Psoas muscle (tissue), 8 donors: ENCODE data around the gene KLF1. TPM values are rescaled to one million over a fixed set of nuclear protein-coding genes. Genes with fewer than 3 reads are reported as not detected.

Source experiments
- ATAC-seq, 4 donors: fragments of 200-7000 bp; cut with Tn5 transposase; one replicate each; pipeline ENCODE4 v1.9.1; 2020; ENCODE audit warnings: moderate library complexity in 3 of 4, mild to moderate bottlenecking in 2 of 4
- DNase-seq, 2 donors: peaks; one replicate each; pipeline ENCODE4 v3.0.0-alpha.2; 2020
- H3K27ac ChIP-seq: fragments of 200-600 bp; one replicate; pipeline ENCODE4 v1.8.0; 2022
- H3K27me3 ChIP-seq, 3 donors: fragments of 200-600 bp in 1 of 3; one replicate each; pipeline versions ENCODE4 v1.6.1 to v1.8.0; 2013 to 2022; ENCODE audit warnings: low read length in 2 of 3, mild to moderate bottlenecking in 2 of 3, moderate library complexity in 1 of 3; ENCODE audit not compliant: insufficient read depth in 3 of 3
- H3K36me3 ChIP-seq, 2 donors: fragments of 200-600 bp in 1 of 2; one replicate each; pipeline versions ENCODE4 v1.6.1 to v1.8.0; 2013 to 2022; ENCODE audit warnings: low read depth in 1 of 2, mild to moderate bottlenecking in 1 of 2, moderate library complexity in 1 of 2; ENCODE audit not compliant: insufficient read depth in 1 of 2
- H3K4me1 ChIP-seq: fragments of 200-600 bp; one replicate; pipeline ENCODE4 v1.8.0; 2022
- H3K4me3 ChIP-seq: fragments of 200-600 bp; one replicate; pipeline ENCODE4 v1.8.0; 2022; ENCODE audit warnings: mild to moderate bottlenecking
- H3K9me3 ChIP-seq: fragments of 200-600 bp; one replicate; pipeline ENCODE4 v1.8.0; 2022
- WGBS, 3 donors: extraction: QIAGEN DNeasy Blood & Tissue Kit; methylation state at CpG; one replicate each; pipeline versions ENCODE4 v1.1.6 to v1.1.7; 2013; 5-methylcytosine and 5-hydroxymethylcytosine counted together
- intact Hi-C, 2 donors: fragments of 100-400 bp; cut with DNase I; formaldehyde crosslinking; loops; one replicate each; pipeline versions ENCODE4 v1.11.0 to v1.14.2; 2022
- polyA plus RNA-seq, 3 donors: library from polyadenylated mRNA; stranded (reverse); fragments of 200-250 nt; gene quantifications; one replicate each; pipeline ENCODE4 v1.2.3, GENCODE V29; 2013
- total RNA-seq, 4 donors: library from RNA; stranded (reverse); fragmentation: NEBNext Ultra II Directional in 2 of 4; extraction: Animal tissue kit (Norgen Biotek cat#: 25700) in 2 of 4; gene quantifications; one replicate each; pipeline versions ENCODE4 v1.2.1 to v1.2.4, GENCODE V29; 2021 to 2023
- TF ChIP-seq, protein P1 (sequence below): fragments of 200-600 bp; IDR thresholded peaks from one replicate; pipeline ENCODE4 v1.8.0; 2022; ENCODE audit warnings: antibody characterized with exemption
- donor health status: healthy with polysubstance abuse.
- donor health status: DM: no; HTN: no; CAD: no; lungs with moderate emphysema.
- donor health status: Bipolar disorder and iron deficiency.
- donor health status: healthy.
- donor health status: DM: yes; HTN: yes; CAD: no.
- donor health status: DM: no; HTN: no; CAD: no.
- donor health status: DM: no; HTN: no; CAD: no.
- donor health status: DM: yes; HTN: yes; CAD: no.

KLF1 gene
- total and polyA plus RNA-seq, 7 donors, result 0.18 to 0.37 (median 0.34) TPM; not detected in 4

DNA sequence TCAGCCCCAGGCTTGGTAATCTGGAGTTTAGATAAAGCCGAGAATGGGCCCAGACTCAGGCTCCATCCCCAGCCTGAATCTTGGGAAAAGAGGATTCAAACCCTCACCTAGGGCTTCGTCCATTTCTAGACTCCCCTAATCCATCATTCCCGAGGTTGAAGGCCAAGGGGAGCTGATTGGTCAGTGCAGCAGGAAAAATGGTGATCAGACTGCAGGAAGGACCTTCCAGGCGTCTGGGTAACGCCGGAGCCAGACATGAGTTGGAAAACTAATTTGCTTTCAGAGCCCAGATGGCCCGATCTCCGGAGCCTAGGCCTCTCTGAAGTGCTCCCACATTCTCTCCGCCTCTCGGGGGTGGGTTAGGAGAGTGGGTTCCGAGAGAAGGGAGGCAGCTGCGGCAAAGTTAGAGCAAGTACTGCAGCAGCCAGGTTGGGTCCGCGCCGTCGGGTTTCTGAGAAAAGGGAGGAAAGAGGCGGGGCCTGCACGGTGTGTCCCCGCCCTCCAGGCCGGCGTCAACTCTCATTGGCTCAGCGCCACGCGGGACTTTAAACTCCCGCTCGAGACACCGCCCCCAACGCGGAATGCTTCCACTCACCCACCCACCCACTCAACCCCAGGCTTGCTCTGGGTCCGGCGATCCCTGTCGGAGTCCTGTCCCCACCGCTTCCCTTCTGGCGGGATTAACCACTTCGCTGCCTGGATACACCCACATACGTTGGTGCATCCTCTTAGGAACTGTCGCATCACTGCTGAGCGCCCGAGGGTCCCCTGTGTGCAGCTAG lies 51.8 kb downstream of the KLF1 start:
- intact Hi-C loops, result no loop called here
- WGBS, 3 donors, result 4 to 6% (median 5%) methylated on average over 34 to 39 of the region's 39 CpGs
- ATAC-seq (peak in 1 of 4 donors; percentile 29), DNase-seq (peak in 1 of 2 donors; percentile 57)
- H3K27me3 ChIP-seq, result peaks cover 0 to 95% (median 56%) of the 10 kb centered on the region in 3 donors
- H3K9me3 ChIP-seq, result no peaks in the 10 kb centered on the region
- no peaks in the 10 kb centered on the region for H3K4me1 ChIP-seq
- TF ChIP-seq, protein P1, sequence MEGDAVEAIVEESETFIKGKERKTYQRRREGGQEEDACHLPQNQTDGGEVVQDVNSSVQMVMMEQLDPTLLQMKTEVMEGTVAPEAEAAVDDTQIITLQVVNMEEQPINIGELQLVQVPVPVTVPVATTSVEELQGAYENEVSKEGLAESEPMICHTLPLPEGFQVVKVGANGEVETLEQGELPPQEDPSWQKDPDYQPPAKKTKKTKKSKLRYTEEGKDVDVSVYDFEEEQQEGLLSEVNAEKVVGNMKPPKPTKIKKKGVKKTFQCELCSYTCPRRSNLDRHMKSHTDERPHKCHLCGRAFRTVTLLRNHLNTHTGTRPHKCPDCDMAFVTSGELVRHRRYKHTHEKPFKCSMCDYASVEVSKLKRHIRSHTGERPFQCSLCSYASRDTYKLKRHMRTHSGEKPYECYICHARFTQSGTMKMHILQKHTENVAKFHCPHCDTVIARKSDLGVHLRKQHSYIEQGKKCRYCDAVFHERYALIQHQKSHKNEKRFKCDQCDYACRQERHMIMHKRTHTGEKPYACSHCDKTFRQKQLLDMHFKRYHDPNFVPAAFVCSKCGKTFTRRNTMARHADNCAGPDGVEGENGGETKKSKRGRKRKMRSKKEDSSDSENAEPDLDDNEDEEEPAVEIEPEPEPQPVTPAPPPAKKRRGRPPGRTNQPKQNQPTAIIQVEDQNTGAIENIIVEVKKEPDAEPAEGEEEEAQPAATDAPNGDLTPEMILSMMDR, result no peak
- no peak overlapping the region for H3K27ac ChIP-seq
- H3K36me3 ChIP-seq, result no peaks in the 10 kb centered on the region
- H3K4me3 ChIP-seq, result no peak overlapping the region

GRCh38 chr19:12834566-12834943 lies 52.4 kb downstream of the KLF1 start, which contains the start of gene RTBDN:
Gene RTBDN, minus strand, starts transcription at chr19:12834579. Its CDS starts 4,600 bp downstream, at chr19:12829979.
- H3K9me3 ChIP-seq, result no peaks in the 10 kb centered on the region

More at GRCh38 chr19:12834566-12834943, 52.4 kb downstream of the KLF1 start, which contains the start of gene RTBDN:
- intact Hi-C loops, result no loop called here
- ATAC-seq (no peak), DNase-seq (peak in 1 of 2 donors; percentile 12)
- no peaks in the 10 kb centered on the region for H3K36me3 ChIP-seq
- H3K4me1 ChIP-seq, result no peaks in the 10 kb centered on the region
- no peak within 1 kb of the TSS for H3K27ac ChIP-seq
- peaks cover 0 to 95% (median 56%) of the 10 kb centered on the region in 3 donors for H3K27me3 ChIP-seq
- WGBS, 3 donors, result 5 to 6% (median 6%) methylated on average over 20 of the region's 20 CpGs
- TF ChIP-seq, protein P1, result no peak
- H3K4me3 ChIP-seq, result peak within 1 kb of the TSS; percentile 56

Other genes with a start within 250 kb of the KLF1 start
- 10 to 100 TPM; 14.6 to 20.5 (median 16.2) TPM for gene MAN2B1, start 220.5 kb downstream of the KLF1 start, total RNA-seq
- gene MAN2B1, start 220.5 kb downstream of the KLF1 start, polyA plus RNA-seq, result 10 to 100 TPM in 2 of 3 donors, 1 to 10 TPM in 1; 9.6 to 17.8 (median 14.1) TPM
- gene WDR83, start 220.4 kb downstream of the KLF1 start, total RNA-seq, result 1 to 10 TPM; 1.8 to 5.8 (median 3.7) TPM
- gene WDR83, start 220.4 kb downstream of the KLF1 start, polyA plus RNA-seq, result 1 to 10 TPM; 3.8 to 9.1 (median 5.8) TPM
- gene DHPS, start 205.3 kb downstream of the KLF1 start, total RNA-seq, result 10 to 100 TPM; 75.6 to 86.7 (median 82.9) TPM
- 10 to 100 TPM; 70.0 to 84.2 (median 83.8) TPM for gene DHPS, start 205.3 kb downstream of the KLF1 start, polyA plus RNA-seq
- not detected for gene GNG14, start 199.2 kb downstream of the KLF1 start, total RNA-seq
- not detected for gene GNG14, start 199.2 kb downstream of the KLF1 start, polyA plus RNA-seq
- 1 to 10 TPM; 1.2 to 2.2 (median 1.6) TPM for gene FBXW9, start 190.6 kb downstream of the KLF1 start, total RNA-seq
- 1 to 10 TPM; 4.1 to 9.2 (median 4.4) TPM for gene FBXW9, start 190.6 kb downstream of the KLF1 start, polyA plus RNA-seq
- 10 to 100 TPM; 29.0 to 48.1 (median 37.3) TPM for gene TNPO2, start 163.3 kb downstream of the KLF1 start, total RNA-seq
- 10 to 100 TPM; 17.4 to 31.2 (median 28.6) TPM for gene TNPO2, start 163.3 kb downstream of the KLF1 start, polyA plus RNA-seq
- gene TRIR, start 152.5 kb downstream of the KLF1 start, total RNA-seq, result 100 to 1,000 TPM in 3 of 4 donors, 10 to 100 TPM in 1; 78.6 to 124 (median 108) TPM
- gene TRIR, start 152.5 kb downstream of the KLF1 start, polyA plus RNA-seq, result 100 to 1,000 TPM; 183 to 309 (median 187) TPM
- 10 to 100 TPM; 43.0 to 52.8 (median 51.0) TPM for gene GET3, start 149.7 kb downstream of the KLF1 start, total RNA-seq
- gene GET3, start 149.7 kb downstream of the KLF1 start, polyA plus RNA-seq, result 100 to 1,000 TPM in 1 of 3 donors, 10 to 100 TPM in 2; 75.6 to 135 (median 98.5) TPM
- not detected for gene BEST2, start 135.4 kb downstream of the KLF1 start, total RNA-seq
- under 1 TPM; 0.04 to 0.37 (median 0.08) TPM for gene BEST2, start 135.4 kb downstream of the KLF1 start, polyA plus RNA-seq
- gene HOOK2, start 111.6 kb downstream of the KLF1 start, total RNA-seq, result 10 to 100 TPM; 20.3 to 33.0 (median 23.8) TPM
- 10 to 100 TPM; 11.3 to 21.7 (median 19.0) TPM for gene HOOK2, start 111.6 kb downstream of the KLF1 start, polyA plus RNA-seq
- 100 to 1,000 TPM in 2 of 4 donors, 10 to 100 TPM in 2; 29.2 to 217 (median 73.6) TPM for gene JUNB, start 95.7 kb downstream of the KLF1 start, total RNA-seq
- 100 to 1,000 TPM in 1 of 3 donors, 10 to 100 TPM in 2; 25.1 to 145 (median 31.9) TPM for gene JUNB, start 95.7 kb downstream of the KLF1 start, polyA plus RNA-seq
- gene PRDX2, start 85.4 kb downstream of the KLF1 start, total RNA-seq, result 100 to 1,000 TPM; 273 to 419 (median 370) TPM
- 100 to 1,000 TPM; 329 to 535 (median 396) TPM for gene PRDX2, start 85.4 kb downstream of the KLF1 start, polyA plus RNA-seq
- 1 to 10 TPM in 3 of 4 donors, under 1 TPM in 1; 0.92 to 3.2 (median 2.0) TPM for gene THSD8, start 85.1 kb downstream of the KLF1 start, total RNA-seq
- gene THSD8, start 85.1 kb downstream of the KLF1 start, polyA plus RNA-seq, result 1 to 10 TPM; 1.9 to 2.5 (median 2.0) TPM
- 1 to 10 TPM; 2.4 to 5.0 (median 3.0) TPM for gene RNASEH2A, start 80.6 kb downstream of the KLF1 start, total RNA-seq
- 1 to 10 TPM; 3.6 to 9.0 (median 8.6) TPM for gene RNASEH2A, start 80.6 kb downstream of the KLF1 start, polyA plus RNA-seq
- not detected for gene RTBDN, start 52.6 kb downstream of the KLF1 start, total RNA-seq
- under 1 TPM in 1 of 3 donors, not detected in 2; 0.05 TPM for gene RTBDN, start 52.6 kb downstream of the KLF1 start, polyA plus RNA-seq
- gene MAST1, start 48.7 kb downstream of the KLF1 start, total RNA-seq, result not detected
- under 1 TPM; 0.09 to 0.13 (median 0.10) TPM for gene MAST1, start 48.7 kb downstream of the KLF1 start, polyA plus RNA-seq
- gene DNASE2, start 5.8 kb downstream of the KLF1 start, total RNA-seq, result 10 to 100 TPM in 2 of 4 donors, 1 to 10 TPM in 2; 5.5 to 23.0 (median 13.1) TPM
- gene DNASE2, start 5.8 kb downstream of the KLF1 start, polyA plus RNA-seq, result 10 to 100 TPM in 1 of 3 donors, 1 to 10 TPM in 2; 5.9 to 14.8 (median 7.5) TPM
- 10 to 100 TPM; 18.9 to 45.2 (median 31.2) TPM for gene GCDH, start 4.0 kb upstream of the KLF1 start, total RNA-seq
- 10 to 100 TPM; 21.1 to 28.8 (median 21.9) TPM for gene GCDH, start 4.0 kb upstream of the KLF1 start, polyA plus RNA-seq
- gene SYCE2, start 32.1 kb upstream of the KLF1 start, total RNA-seq, result not detected
- under 1 TPM in 1 of 3 donors, not detected in 2; 0.05 TPM for gene SYCE2, start 32.1 kb upstream of the KLF1 start, polyA plus RNA-seq
- 10 to 100 TPM; 45.9 to 65.1 (median 59.1) TPM for gene FARSA, start 46.5 kb upstream of the KLF1 start, total RNA-seq
- gene FARSA, start 46.5 kb upstream of the KLF1 start, polyA plus RNA-seq, result 100 to 1,000 TPM in 1 of 3 donors, 10 to 100 TPM in 2; 61.6 to 161 (median 93.3) TPM
- gene CALR, start 51.4 kb upstream of the KLF1 start, total RNA-seq, result 100 to 1,000 TPM; 124 to 219 (median 175) TPM
- gene CALR, start 51.4 kb upstream of the KLF1 start, polyA plus RNA-seq, result 100 to 1,000 TPM; 134 to 273 (median 146) TPM
- gene RAD23A, start 58.7 kb upstream of the KLF1 start, total RNA-seq, result 100 to 1,000 TPM; 424 to 704 (median 500) TPM
- gene RAD23A, start 58.7 kb upstream of the KLF1 start, polyA plus RNA-seq, result 100 to 1,000 TPM; 403 to 801 (median 728) TPM
- 10 to 100 TPM; 22.4 to 35.6 (median 29.3) TPM for gene GADD45GIP1, start 70.0 kb upstream of the KLF1 start, total RNA-seq
- 100 to 1,000 TPM in 1 of 3 donors, 10 to 100 TPM in 2; 50.6 to 119 (median 62.5) TPM for gene GADD45GIP1, start 70.0 kb upstream of the KLF1 start, polyA plus RNA-seq
- under 1 TPM in 1 of 4 donors, not detected in 3; 0.26 TPM for gene DAND5, start 82.4 kb upstream of the KLF1 start, total RNA-seq
- not detected for gene DAND5, start 82.4 kb upstream of the KLF1 start, polyA plus RNA-seq
- gene NFIX, start 108.3 kb upstream of the KLF1 start, total RNA-seq, result 100 to 1,000 TPM; 220 to 347 (median 268) TPM
- 100 to 1,000 TPM in 1 of 3 donors, 10 to 100 TPM in 2; 22.2 to 158 (median 43.8) TPM for gene NFIX, start 108.3 kb upstream of the KLF1 start, polyA plus RNA-seq
- gene LYL1, start 215.7 kb upstream of the KLF1 start, total RNA-seq, result 1 to 10 TPM; 2.1 to 4.6 (median 3.2) TPM
- 1 to 10 TPM; 1.1 to 3.4 (median 1.1) TPM for gene LYL1, start 215.7 kb upstream of the KLF1 start, polyA plus RNA-seq
- 10 to 100 TPM; 31.6 to 45.3 (median 35.1) TPM for gene TRMT1, start 229.5 kb upstream of the KLF1 start, total RNA-seq
- 10 to 100 TPM; 42.3 to 87.1 (median 45.4) TPM for gene TRMT1, start 229.5 kb upstream of the KLF1 start, polyA plus RNA-seq
- 10 to 100 TPM; 32.1 to 48.9 (median 37.9) TPM for gene NACC1, start 231.1 kb upstream of the KLF1 start, total RNA-seq
- 10 to 100 TPM; 11.9 to 63.4 (median 45.8) TPM for gene NACC1, start 231.1 kb upstream of the KLF1 start, polyA plus RNA-seq